IPS-20b (cell line): Measurements from ENCODE around the gene FBXW11.
"Not testable (repeated sequence)": the region's sequence is repeated elsewhere in the genome, so short reads cannot be mapped to it uniquely, and the experiment has no call there.

Source experiments
- H3K27ac ChIP-seq: one replicate; pipeline ENCODE4 v1.5.1; 2013; ENCODE audit warnings: low read length
- H3K27me3 ChIP-seq: 2 replicates; pipeline ENCODE4 v1.6.1; 2013; ENCODE audit warnings: mild to moderate bottlenecking, low read length, inconsistent platforms; ENCODE audit not compliant: insufficient read depth
- H3K36me3 ChIP-seq: 2 replicates; pipeline ENCODE4 v1.6.1; 2013; ENCODE audit warnings: low read depth, mild to moderate bottlenecking, inconsistent platforms, low read length, moderate library complexity; ENCODE audit not compliant: insufficient read depth
- H3K4me1 ChIP-seq: 2 replicates; pipeline ENCODE4 v1.6.1; 2013; ENCODE audit warnings: mild to moderate bottlenecking, control low read depth, inconsistent platforms, low read length, moderate library complexity; ENCODE audit not compliant: insufficient read depth
- H3K4me3 ChIP-seq: 2 replicates; pipeline ENCODE4 v1.5.1; 2013; ENCODE audit warnings: mild to moderate bottlenecking, low read length, inconsistent platforms
- H3K9ac ChIP-seq: 2 replicates; pipeline ENCODE4 v1.6.1; 2013; ENCODE audit warnings: low read depth, mild to moderate bottlenecking, inconsistent platforms, low read length, moderate library complexity
- H3K9me3 ChIP-seq: 2 replicates; pipeline ENCODE4 v1.6.1; 2013; ENCODE audit warnings: mild to moderate bottlenecking, low read depth, low read length, inconsistent platforms; ENCODE audit not compliant: insufficient read depth

Gene FBXW11

DNA sequence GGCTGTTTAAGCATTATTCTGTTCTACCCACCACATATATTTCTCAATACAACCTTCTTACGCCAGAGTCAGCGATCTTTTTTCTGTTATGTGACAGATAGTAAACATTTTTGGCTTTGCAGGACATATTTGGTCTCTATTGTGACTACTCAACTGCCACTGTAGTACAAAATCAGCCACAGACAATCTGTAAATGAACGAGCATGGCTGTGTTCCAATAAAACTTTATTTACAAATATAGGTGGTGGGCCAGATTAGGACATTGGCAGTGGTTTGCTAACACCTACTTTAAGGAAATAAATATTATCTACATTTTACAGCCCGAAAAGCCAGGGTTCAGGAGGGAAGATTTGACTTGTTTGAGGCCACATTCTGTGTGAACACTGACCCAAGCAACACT, 40.2 kb upstream of the FBXW11 start:
- Histone ChIP-seq H3K4me1 (peaks cover 10% of the 10 kb centered on the region; the same call in 1 of the 2 replicates), H3K4me3 (no peak overlapping the region), H3K27me3 (no peaks in the 10 kb centered on the region), H3K27ac (no peak overlapping the region), H3K36me3 (peaks cover under 1% of the 10 kb centered on the region; the same call in 1 of the 2 replicates), H3K9me3 (no peaks in the 10 kb centered on the region), H3K9ac (no peak overlapping the region)

DNA sequence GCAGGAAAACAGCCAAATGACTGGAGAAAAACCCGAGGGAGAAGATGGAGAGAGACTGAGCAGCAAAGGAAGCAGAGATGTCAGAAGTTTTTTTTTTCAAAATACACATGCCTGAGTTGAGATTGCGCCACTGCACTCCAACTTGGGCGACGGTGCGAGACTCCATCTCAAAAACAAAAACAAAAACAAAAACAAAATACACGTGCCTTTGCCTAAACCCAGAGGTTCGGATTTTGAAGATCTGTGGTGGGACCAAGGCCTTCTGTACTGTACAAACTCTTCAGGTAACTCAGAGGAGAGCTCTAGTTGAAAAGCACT, 38.8 kb upstream of the FBXW11 start:
- Histone ChIP-seq H3K9me3 (no peaks in the 10 kb centered on the region), H3K27me3 (no peaks in the 10 kb centered on the region), H3K36me3 (no peaks in the 10 kb centered on the region; the same call in 1 of the 2 replicates), H3K4me1 (peaks cover 10% of the 10 kb centered on the region; the same call in 1 of the 2 replicates), H3K9ac (no peak overlapping the region), H3K4me3 (no peak overlapping the region), H3K27ac (no peak overlapping the region)

DNA sequence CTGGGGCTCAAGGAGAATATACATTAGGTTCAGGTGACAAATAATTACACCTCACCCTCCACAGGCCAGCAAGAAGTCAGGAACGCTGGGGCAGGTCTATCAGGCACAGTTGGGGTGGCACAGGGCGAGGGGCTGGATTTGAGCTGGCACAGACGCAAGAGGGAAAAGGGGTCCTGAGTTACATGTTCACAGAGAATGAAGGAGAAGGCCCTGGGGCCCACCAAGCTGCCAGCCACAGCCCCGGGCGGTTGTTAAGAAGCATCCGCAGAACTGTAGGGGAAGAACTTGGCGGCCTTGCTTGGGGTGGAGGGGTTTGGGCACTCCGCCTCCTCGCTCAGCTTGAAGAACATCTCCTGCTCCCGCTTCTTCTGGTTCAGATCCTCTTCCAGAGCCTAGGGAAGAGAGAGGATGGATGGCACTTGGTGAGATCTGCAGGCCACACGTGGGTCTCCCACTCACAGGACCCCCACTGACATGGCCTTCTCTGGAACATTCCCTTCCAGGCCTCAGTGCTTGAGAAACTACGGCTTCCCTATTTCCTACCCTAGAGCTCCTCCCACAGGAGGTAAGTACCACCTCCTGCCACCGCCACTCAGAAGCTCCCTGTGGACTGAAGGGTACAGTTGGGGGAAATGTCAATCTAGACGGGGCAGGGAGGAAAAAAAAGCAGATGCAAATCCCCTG, 38.3 kb upstream of the FBXW11 start:
- no peaks in the 10 kb centered on the region for H3K27me3 ChIP-seq

DNA sequence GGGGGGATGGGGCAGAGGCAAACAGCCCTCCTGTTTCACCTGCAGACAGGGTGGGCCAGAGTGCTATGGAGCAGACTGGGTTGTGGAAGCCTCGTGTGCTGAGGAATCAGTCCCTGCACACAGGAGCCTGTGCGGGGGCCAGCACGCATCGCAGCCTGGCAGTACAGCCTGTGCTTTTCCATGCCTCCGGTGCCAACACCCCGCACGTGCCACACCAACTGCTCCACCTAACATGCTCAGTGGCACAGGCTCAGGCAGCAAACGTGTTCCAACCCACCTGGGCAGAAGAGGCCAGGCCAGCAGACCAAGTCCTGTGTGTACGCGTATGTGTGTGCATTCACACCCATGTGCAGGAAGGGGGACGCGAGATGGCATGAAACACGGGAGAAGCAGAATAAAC, 37.4 kb upstream of the FBXW11 start:
- Histone ChIP-seq H3K36me3 (no peaks in the 10 kb centered on the region), H3K27me3 (no peaks in the 10 kb centered on the region), H3K27ac (no peak overlapping the region), H3K9me3 (no peaks in the 10 kb centered on the region), H3K4me1 (peaks cover 6% of the 10 kb centered on the region; the same call in 1 of the 2 replicates), H3K4me3 (no peak overlapping the region), H3K9ac (no peak overlapping the region)

More for the DNA sequence above, 38.3 kb upstream of the FBXW11 start:
- Histone ChIP-seq H3K36me3 (no peaks in the 10 kb centered on the region), H3K9ac (no peak overlapping the region), H3K9me3 (no peaks in the 10 kb centered on the region), H3K4me1 (peaks cover 10% of the 10 kb centered on the region; the same call in 1 of the 2 replicates), H3K27ac (no peak overlapping the region), H3K4me3 (no peak overlapping the region)

DNA sequence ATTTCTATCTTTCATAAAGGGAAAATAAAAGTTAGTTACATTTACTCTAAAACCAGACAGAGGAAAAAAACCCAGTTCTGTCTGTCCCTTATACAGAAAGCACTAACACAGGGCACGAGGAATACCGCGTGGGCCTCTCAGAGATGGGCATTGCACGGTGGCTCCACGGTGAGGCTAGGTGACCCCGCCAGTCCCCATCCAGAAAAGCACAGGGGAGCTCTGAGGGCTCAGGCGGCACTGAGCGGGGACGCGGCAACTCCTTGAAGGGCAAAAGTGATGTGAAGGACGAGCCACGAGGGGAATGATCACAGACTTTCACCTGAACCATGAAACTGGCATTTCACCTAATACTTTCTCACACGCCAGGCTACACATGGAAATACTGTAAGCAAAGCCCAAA, 35.7 kb upstream of the FBXW11 start:
- no peaks in the 10 kb centered on the region for H3K36me3 ChIP-seq
- H3K9ac ChIP-seq = no peak overlapping the region
- no peaks in the 10 kb centered on the region for H3K9me3 ChIP-seq
- no peak overlapping the region for H3K27ac ChIP-seq
- no peaks in the 10 kb centered on the region for H3K27me3 ChIP-seq
- no peak overlapping the region for H3K4me3 ChIP-seq
- H3K4me1 ChIP-seq = no peaks in the 10 kb centered on the region

DNA sequence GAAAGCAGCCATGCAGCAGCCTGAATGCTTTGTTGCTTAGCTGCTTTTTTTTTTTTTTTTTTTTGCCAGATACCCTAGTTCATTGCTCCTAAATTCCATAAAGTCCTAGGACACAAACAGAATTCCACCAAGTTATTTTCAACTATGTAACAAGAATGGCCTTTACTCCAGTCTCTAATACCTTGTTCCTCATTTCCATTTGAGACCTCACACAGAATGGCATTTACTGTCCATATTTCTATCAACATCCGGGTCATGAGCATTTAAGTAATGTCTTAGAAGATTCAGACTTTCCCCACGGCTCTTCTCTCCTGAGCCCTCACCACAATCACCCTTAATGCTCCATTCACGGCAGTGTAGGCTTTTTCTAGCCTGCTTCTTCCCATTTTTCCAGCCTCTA, 31.7 kb upstream of the FBXW11 start:
- Histone ChIP-seq H3K4me1 (no peaks in the 10 kb centered on the region), H3K4me3 (no peak overlapping the region), H3K27me3 (no peaks in the 10 kb centered on the region), H3K27ac (no peak overlapping the region), H3K9me3 (no peaks in the 10 kb centered on the region), H3K36me3 (no peaks in the 10 kb centered on the region), H3K9ac (no peak overlapping the region)

DNA sequence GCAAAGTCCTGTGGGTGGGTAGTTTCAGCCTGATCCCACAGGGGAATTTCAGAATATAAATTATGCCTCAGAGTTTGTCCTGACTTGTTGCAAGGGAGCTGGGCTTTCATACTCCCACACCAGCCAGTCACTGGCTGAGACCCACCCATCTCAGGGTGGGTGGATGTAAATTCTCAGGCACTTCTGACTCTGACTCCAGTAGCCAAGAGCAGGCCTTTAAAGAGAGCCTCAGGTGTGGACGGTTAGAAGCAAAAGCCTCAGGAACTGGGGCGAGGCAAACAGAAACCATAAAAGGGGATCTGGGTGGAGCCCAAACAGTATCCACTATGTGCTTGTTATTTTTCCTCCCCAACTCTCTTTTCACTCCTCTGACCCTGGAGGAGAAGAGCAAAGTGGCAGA, 28.6 kb upstream of the FBXW11 start:
- H3K27ac ChIP-seq = no peak overlapping the region
- H3K4me1 ChIP-seq = no peaks in the 10 kb centered on the region
- H3K36me3 ChIP-seq = no peaks in the 10 kb centered on the region
- no peak overlapping the region for H3K4me3 ChIP-seq
- no peaks in the 10 kb centered on the region for H3K27me3 ChIP-seq
- peaks cover 12% of the 10 kb centered on the region for H3K9me3 ChIP-seq
- H3K9ac ChIP-seq = no peak overlapping the region

DNA sequence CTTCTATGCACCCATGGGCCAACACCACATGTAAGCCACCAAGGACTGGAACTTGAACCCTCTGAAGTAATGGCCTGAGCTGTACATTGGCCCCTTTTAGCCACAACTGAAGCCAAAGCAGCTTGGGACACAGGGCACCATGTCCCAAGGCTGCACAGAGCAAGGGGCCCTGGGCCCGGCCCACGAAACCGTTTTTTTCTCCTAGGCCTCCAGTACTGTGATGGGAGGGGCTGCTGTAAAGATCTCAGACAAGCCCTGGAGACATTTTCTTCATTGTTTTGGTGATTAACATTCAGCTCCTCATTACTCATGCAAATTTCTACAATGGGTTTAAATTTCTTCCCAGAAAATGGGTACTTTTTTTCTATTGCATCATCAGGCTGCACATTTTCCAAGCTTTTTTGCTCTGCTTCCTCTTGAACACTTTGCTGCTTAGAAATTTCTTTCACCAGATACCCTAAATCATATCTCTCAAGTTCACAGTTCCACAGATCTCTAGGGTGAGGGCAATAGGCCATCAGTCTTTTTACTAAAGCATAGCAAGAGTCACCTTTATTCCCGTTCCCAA, 25.5 kb upstream of the FBXW11 start:
- no peaks in the 10 kb centered on the region for H3K27me3 ChIP-seq

DNA sequence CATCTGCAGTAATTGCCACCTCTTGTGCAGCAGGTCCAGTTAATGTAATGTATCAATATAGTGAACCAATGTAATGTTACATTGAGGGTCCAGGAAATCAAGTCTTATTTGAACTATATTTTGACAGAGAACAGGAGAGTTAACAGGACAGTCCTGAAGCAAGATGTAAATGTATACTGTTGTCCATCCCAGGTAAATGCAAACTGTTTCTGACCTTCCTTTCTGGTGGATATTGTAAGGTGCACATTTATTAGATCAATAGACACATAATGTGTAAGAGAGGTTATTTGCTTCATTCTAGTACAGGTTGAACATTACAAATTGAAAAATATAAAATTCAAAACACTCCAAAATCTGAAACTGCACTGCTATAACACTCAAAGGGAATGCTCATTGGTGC, 23.4 kb upstream of the FBXW11 start:
- Histone ChIP-seq H3K4me1 (no peaks in the 10 kb centered on the region), H3K9ac (no peak overlapping the region), H3K27ac (no peak overlapping the region), H3K9me3 (peaks cover 12% of the 10 kb centered on the region), H3K27me3 (no peaks in the 10 kb centered on the region), H3K36me3 (no peaks in the 10 kb centered on the region), H3K4me3 (no peak overlapping the region)

More for the DNA sequence above, 25.5 kb upstream of the FBXW11 start:
- Histone ChIP-seq H3K9me3 (peaks cover 12% of the 10 kb centered on the region), H3K4me1 (no peaks in the 10 kb centered on the region), H3K36me3 (no peaks in the 10 kb centered on the region), H3K27ac (no peak overlapping the region), H3K9ac (no peak overlapping the region), H3K4me3 (no peak overlapping the region)

DNA sequence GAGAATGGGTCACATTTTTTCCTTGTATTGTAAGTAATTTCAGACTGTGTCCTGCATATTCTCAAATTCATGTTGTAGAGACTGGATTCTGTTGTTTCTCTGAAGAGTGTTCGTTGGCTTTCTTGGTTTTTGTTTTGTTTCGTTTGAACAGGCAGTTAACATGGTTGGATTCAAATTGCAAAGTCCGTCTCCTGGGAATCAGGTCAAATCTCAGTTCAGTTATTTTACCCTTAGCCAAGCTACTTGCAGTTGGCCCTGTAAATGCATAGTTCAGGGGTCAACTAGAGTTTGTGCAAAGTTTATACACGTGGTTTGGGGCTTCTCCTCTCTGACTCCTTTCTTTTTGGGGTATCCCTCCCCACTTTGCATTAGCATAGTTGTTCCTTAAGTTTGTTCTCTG, 21.7 kb upstream of the FBXW11 start:
- Histone ChIP-seq H3K36me3 (no peaks in the 10 kb centered on the region), H3K9me3 (peaks cover 12% of the 10 kb centered on the region), H3K27me3 (no peaks in the 10 kb centered on the region), H3K4me3 (no peak overlapping the region), H3K4me1 (no peaks in the 10 kb centered on the region), H3K27ac (no peak overlapping the region), H3K9ac (no peak overlapping the region)

DNA sequence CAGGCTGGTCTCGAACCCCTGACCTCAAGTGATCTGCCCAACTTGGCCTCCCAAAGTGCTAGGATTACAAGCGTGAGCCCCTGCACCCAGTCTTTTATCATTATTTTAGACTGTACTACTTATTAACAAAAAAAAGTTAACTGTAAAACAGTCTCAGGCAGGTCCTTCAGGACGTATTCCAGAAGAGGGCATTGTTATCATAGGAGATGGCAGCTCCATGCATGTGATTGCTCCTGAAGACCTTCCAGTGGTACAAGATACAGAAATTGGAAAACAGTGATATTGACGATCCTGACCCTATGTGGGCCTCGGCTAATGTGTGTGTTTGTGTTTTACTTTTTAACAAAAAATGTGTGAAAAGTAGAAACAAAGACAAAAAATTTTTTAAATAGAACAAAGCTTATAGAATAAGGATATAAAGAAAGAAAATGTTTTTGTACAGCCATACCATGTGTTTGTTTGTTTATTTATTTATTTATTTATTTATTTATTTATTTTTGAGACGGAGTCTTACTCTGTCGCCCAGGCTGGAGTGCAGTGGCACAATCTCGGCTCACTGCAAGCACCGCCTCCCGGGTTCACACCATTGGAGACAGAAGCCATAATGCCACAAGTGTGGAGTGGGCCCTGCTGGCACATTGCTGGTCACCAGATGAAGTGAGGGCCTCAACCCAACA, 13.8 kb upstream of the FBXW11 start:
- not testable (repeated sequence) for H3K27me3 ChIP-seq, H3K9ac ChIP-seq, H3K4me3 ChIP-seq, H3K4me1 ChIP-seq, H3K27ac ChIP-seq, H3K36me3 ChIP-seq, H3K9me3 ChIP-seq

DNA sequence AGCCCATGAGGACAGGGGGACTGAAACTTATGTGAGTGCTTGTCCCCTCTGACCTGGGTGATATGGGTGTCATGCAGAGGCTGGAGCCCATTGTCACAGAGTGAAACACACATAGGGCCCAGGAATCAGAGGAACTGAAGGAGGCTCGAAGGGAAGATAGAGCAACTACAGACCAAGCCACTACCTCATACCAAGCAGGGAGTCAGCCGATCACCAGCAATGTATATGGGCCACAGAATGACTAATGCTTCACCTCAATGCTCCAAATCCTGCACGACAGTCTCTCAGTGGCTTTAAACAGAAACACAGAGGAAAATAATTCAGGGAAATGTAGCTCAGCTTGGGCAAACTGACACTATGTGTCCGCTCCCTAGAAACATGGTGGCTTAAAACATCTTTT, 8.9 kb upstream of the FBXW11 start:
- H3K27me3 ChIP-seq = no peaks in the 10 kb centered on the region
- H3K9me3 ChIP-seq = no peaks in the 10 kb centered on the region
- peaks cover under 1% of the 10 kb centered on the region for H3K4me1 ChIP-seq
- H3K36me3 ChIP-seq = no peaks in the 10 kb centered on the region
- H3K4me3 ChIP-seq = no peak overlapping the region
- no peak overlapping the region for H3K9ac ChIP-seq
- no peak overlapping the region for H3K27ac ChIP-seq
